ENCODE measurements around the gene FHL3. TPM values are rescaled to one million over a fixed set of nuclear protein-coding genes. Genes with fewer than 3 reads are reported as not detected.

The FHL3 gene
- total and polyA plus RNA-seq, 2 of the 4 experiments (the other 2 are of a cell fraction) = 11.5 to 27.1 TPM

DNA sequence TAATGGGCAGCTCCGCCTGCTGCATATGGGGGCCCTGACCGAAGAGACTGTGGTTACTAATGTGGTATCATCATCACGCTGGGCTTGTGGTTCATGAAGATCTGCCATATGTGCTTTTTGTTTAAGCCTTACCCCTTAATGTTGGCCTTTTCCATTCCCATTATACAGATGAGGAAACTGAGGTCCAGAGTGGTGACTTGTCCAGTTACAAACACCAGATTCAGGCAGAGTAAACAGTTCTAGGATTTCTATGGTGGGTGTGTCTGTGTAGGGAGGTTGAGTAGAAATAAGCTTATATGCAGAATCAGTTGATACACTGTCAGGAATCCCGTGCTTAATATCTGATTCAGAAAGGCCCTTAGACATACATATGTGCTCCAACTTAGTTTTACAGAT is 7.9 kb upstream of the FHL3 start:
- BruUV-seq (replicated peaks) = TSS peak; percentile 38
- Histone ChIP-seq H2BK5ac (ENCODE audit: low read depth, low read length, poor library complexity, severe bottlenecking) (peak overlapping the region; percentile 89), H3K27ac (ENCODE audit: insufficient read depth, low read length) (peak overlapping the region; percentile 95), H2BK15ac (ENCODE audit: low read depth, low read length) (no peak overlapping the region), H2AFZ (replicated peaks; ENCODE audit: low read length, poor library complexity) (peak overlapping the region; percentile 97), H2BK20ac (ENCODE audit: low read depth, low read length) (no peak overlapping the region), H3K9ac (ENCODE audit: low read depth, low read length) (peak overlapping the region; percentile 94), H3K9me1 (ENCODE audit: insufficient read depth, low read length) (0 out of 2 replicates have a peak, but pooled peaks cover 2% of the 10 kb centered on the region), H3K79me1 (ENCODE audit: low read depth in 1 of 2, low read length in 2 of 2) (peaks cover 28 to 46% of the 10 kb centered on the region in 2 experiments), H3K23ac (ENCODE audit: low read depth, low read length) (peak overlapping the region; percentile 88; the same call in 1 of the 2 replicates), H4K5ac (ENCODE audit: low read depth, low read length) (peak overlapping the region; percentile 87), H3K4me3 (ENCODE audit: insufficient read depth, low read depth, low read length) (peak overlapping the region; percentile 80), H2AK5ac (ENCODE audit: low read depth, low read length) (peak overlapping the region; percentile 79), H3K4ac (ENCODE audit: low read depth, low read length) (peak overlapping the region; percentile 89), H3K9me3 (ENCODE audit: control insufficient read depth, insufficient read depth, low read length) (no peaks in the 10 kb centered on the region), H4K20me1 (ENCODE audit: insufficient read depth, low read length) (0 out of 2 replicates have a peak, but pooled peaks cover 15% of the 10 kb centered on the region), H3K4me1 (ENCODE audit: control insufficient read depth, insufficient read depth, low read length) (peaks cover 4% of the 10 kb centered on the region; the same call in 1 of the 2 replicates), H4K91ac (ENCODE audit: insufficient read depth, low read depth, low read length) (peak overlapping the region; percentile 64), H2AK9ac (replicated peaks; ENCODE audit: low read depth, low read length, poor library complexity) (peak overlapping the region; percentile 88), H4K8ac (ENCODE audit: low read depth in 2 of 2, low read length in 2 of 2) (peak overlapping the region; percentile 41 to 95), H3K36me3 (ENCODE audit: control insufficient read depth, insufficient read depth, low read length) (peaks cover 10% of the 10 kb centered on the region), H3K27me3 (ENCODE audit: control insufficient read depth, insufficient read depth, low read length) (no peaks in the 10 kb centered on the region), H3K4me2 (ENCODE audit: low read depth, low read length) (peak overlapping the region; percentile 83), H3K14ac (replicated peaks; ENCODE audit: low read depth, low read length) (peak overlapping the region; percentile 93), H3K56ac (ENCODE audit: extremely low read depth, insufficient read depth, low read length) (peak overlapping the region; percentile 93), H2BK120ac (ENCODE audit: low read depth, low read length) (peak overlapping the region; percentile 21; the same call in 1 of the 2 replicates), H3K18ac (ENCODE audit: low read depth, low read length) (peak overlapping the region; percentile 10)
- ATAC-seq (ENCODE audit: low read depth) = no peak
- DNase-seq = no peak
- dilution Hi-C loops (cut with HindIII; ENCODE audit: low sequenced_read_pairs, unreplicated experiment) (no loop called here), in situ Hi-C loops (cut with MboI; ENCODE audit: low sequenced_read_pairs) (loop anchor here (25.0 kb wide), 3 partner anchors 426 to 1551 kb away; partner anchors contain the start of genes GNL2, MRPS15 and OSCP1), intact Hi-C loops (cut with micrococcal nuclease) (no loop called here)
- WGBS, 2 experiments (ENCODE audit: extremely low coverage in 2 of 2, insufficient read length in 1 of 2) = no CpG with 5 or more reads among the region's 4 CpGs
- ChIA-PET CTCF (interaction anchor here (1.1 kb wide), 1 partner anchor 172 kb away, joined by 3 read pairs; no protein-coding TSS in a partner anchor), POLR2A (ENCODE audit: unreplicated experiment) (interaction anchor here (0.6 to 1.3 kb wide), 3 partner anchors 12 to 16 kb away, joined by 3 read pairs; no protein-coding TSS in a partner anchor)
- TF ChIP-seq BHLHE40 (IDR thresholded peaks at IDR 0.05; ENCODE audit: low read depth, low read length) (0 out of 2 replicates have a peak, but pooled peaks have one; percentile 2), RCOR1 (IDR thresholded peaks at IDR 0.05; ENCODE audit: insufficient replicate concordance, low read length) (peak; percentile 93), ELK1 (IDR thresholded peaks at IDR 0.05; ENCODE audit: borderline replicate concordance, low read depth, low read length) (no peak), CTCF (conservative IDR thresholded peaks at IDR 0.05; ENCODE audit: low read depth, low read length) (no peak)

All from IMR-90 (cell line).